ENCODE data around the gene LCT.

The LCT gene

GRCh38 chr2:135783439-135783838 is 53.5 kb downstream of the LCT start:
- no peak overlapping the region for H3K27ac ChIP-seq (ENCODE audit: low read depth in 2 of 2, low read length in 2 of 2)
- H3K9me3 ChIP-seq (ENCODE audit: control insufficient read depth in 2 of 2, low read length in 2 of 2) = no peaks in the 10 kb centered on the region
- H3K36me3 ChIP-seq (ENCODE audit: control insufficient read depth in 2 of 2, insufficient read depth in 2 of 2, low read length in 2 of 2) = peaks cover 62 to 63% of the 10 kb centered on the region in 2 donors
- no peak overlapping the region for H3K4me3 ChIP-seq (ENCODE audit: low read length in 2 of 2)
- H3K4me1 ChIP-seq (ENCODE audit: control insufficient read depth in 2 of 2, insufficient read depth in 2 of 2, low read length in 2 of 2) = no peaks in the 10 kb centered on the region
- no peaks in the 10 kb centered on the region for H3K27me3 ChIP-seq (ENCODE audit: control insufficient read depth in 2 of 2, insufficient read depth in 2 of 2, low read length in 2 of 2)
- no peak overlapping the region for H3K9ac ChIP-seq (ENCODE audit: low read depth in 1 of 2, low read length in 2 of 2)

GRCh38 chr2:135782231-135782630 is 54.8 kb downstream of the LCT start:
- Histone ChIP-seq H3K4me1 (ENCODE audit: control insufficient read depth in 2 of 2, insufficient read depth in 2 of 2, low read length in 2 of 2) (no peaks in the 10 kb centered on the region), H3K9me3 (ENCODE audit: control insufficient read depth in 2 of 2, low read length in 2 of 2) (no peaks in the 10 kb centered on the region), H3K9ac (ENCODE audit: low read depth in 1 of 2, low read length in 2 of 2) (no peak overlapping the region), H3K27me3 (ENCODE audit: control insufficient read depth in 2 of 2, insufficient read depth in 2 of 2, low read length in 2 of 2) (no peaks in the 10 kb centered on the region), H3K36me3 (ENCODE audit: control insufficient read depth in 2 of 2, insufficient read depth in 2 of 2, low read length in 2 of 2) (peaks cover 65 to 68% of the 10 kb centered on the region in 2 donors), H3K27ac (ENCODE audit: low read depth in 2 of 2, low read length in 2 of 2) (no peak overlapping the region), H3K4me3 (ENCODE audit: low read length in 2 of 2) (no peak overlapping the region)

GRCh38 chr2:135776367-135776766 is 60.6 kb downstream of the LCT start:
- H3K4me3 ChIP-seq (ENCODE audit: low read length in 2 of 2) = no peak overlapping the region
- H3K36me3 ChIP-seq (ENCODE audit: control insufficient read depth in 2 of 2, insufficient read depth in 2 of 2, low read length in 2 of 2) = peaks cover 75 to 77% of the 10 kb centered on the region in 2 donors
- H3K27me3 ChIP-seq (ENCODE audit: control insufficient read depth in 2 of 2, insufficient read depth in 2 of 2, low read length in 2 of 2) = no peaks in the 10 kb centered on the region
- no peaks in the 10 kb centered on the region for H3K4me1 ChIP-seq (ENCODE audit: control insufficient read depth in 2 of 2, insufficient read depth in 2 of 2, low read length in 2 of 2)
- H3K9ac ChIP-seq (ENCODE audit: low read depth in 1 of 2, low read length in 2 of 2) = no peak overlapping the region
- no peak overlapping the region for H3K27ac ChIP-seq (ENCODE audit: low read depth in 2 of 2, low read length in 2 of 2)
- no peaks in the 10 kb centered on the region for H3K9me3 ChIP-seq (ENCODE audit: control insufficient read depth in 2 of 2, low read length in 2 of 2)

- H3K4me3 ChIP-seq (ENCODE audit: low read length in 2 of 2) = no peak overlapping the region
- peaks cover 76 to 77% of the 10 kb centered on the region in 2 donors for H3K36me3 ChIP-seq (ENCODE audit: control insufficient read depth in 2 of 2, insufficient read depth in 2 of 2, low read length in 2 of 2)
- no peak overlapping the region for H3K27ac ChIP-seq (ENCODE audit: low read depth in 2 of 2, low read length in 2 of 2)
- no peaks in the 10 kb centered on the region for H3K27me3 ChIP-seq (ENCODE audit: control insufficient read depth in 2 of 2, insufficient read depth in 2 of 2, low read length in 2 of 2)
- no peaks in the 10 kb centered on the region for H3K9me3 ChIP-seq (ENCODE audit: control insufficient read depth in 2 of 2, low read length in 2 of 2)
- H3K4me1 ChIP-seq (ENCODE audit: control insufficient read depth in 2 of 2, insufficient read depth in 2 of 2, low read length in 2 of 2) = no peaks in the 10 kb centered on the region
- no peak overlapping the region for H3K9ac ChIP-seq (ENCODE audit: low read depth in 1 of 2, low read length in 2 of 2)
Observed at GRCh38 chr2:135775420-135775819, 61.6 kb downstream of the LCT start.

GRCh38 chr2:135773917-135774316 is 63.1 kb downstream of the LCT start:
- Histone ChIP-seq H3K36me3 (ENCODE audit: control insufficient read depth in 2 of 2, insufficient read depth in 2 of 2, low read length in 2 of 2) (peaks cover 76 to 78% of the 10 kb centered on the region in 2 donors), H3K27ac (ENCODE audit: low read depth in 2 of 2, low read length in 2 of 2) (no peak overlapping the region), H3K9me3 (ENCODE audit: control insufficient read depth in 2 of 2, low read length in 2 of 2) (no peaks in the 10 kb centered on the region), H3K4me1 (ENCODE audit: control insufficient read depth in 2 of 2, insufficient read depth in 2 of 2, low read length in 2 of 2) (no peaks in the 10 kb centered on the region), H3K4me3 (ENCODE audit: low read length in 2 of 2) (no peak overlapping the region), H3K9ac (ENCODE audit: low read depth in 1 of 2, low read length in 2 of 2) (no peak overlapping the region), H3K27me3 (ENCODE audit: control insufficient read depth in 2 of 2, insufficient read depth in 2 of 2, low read length in 2 of 2) (no peaks in the 10 kb centered on the region)

GRCh38 chr2:135773319-135773718 is 63.7 kb downstream of the LCT start:
- Histone ChIP-seq H3K4me1 (ENCODE audit: control insufficient read depth in 2 of 2, insufficient read depth in 2 of 2, low read length in 2 of 2) (no peaks in the 10 kb centered on the region), H3K36me3 (ENCODE audit: control insufficient read depth in 2 of 2, insufficient read depth in 2 of 2, low read length in 2 of 2) (peaks cover 70 to 74% of the 10 kb centered on the region in 2 donors), H3K9me3 (ENCODE audit: control insufficient read depth in 2 of 2, low read length in 2 of 2) (no peaks in the 10 kb centered on the region), H3K27me3 (ENCODE audit: control insufficient read depth in 2 of 2, insufficient read depth in 2 of 2, low read length in 2 of 2) (no peaks in the 10 kb centered on the region), H3K4me3 (ENCODE audit: low read length in 2 of 2) (no peak overlapping the region), H3K9ac (ENCODE audit: low read depth in 1 of 2, low read length in 2 of 2) (no peak overlapping the region), H3K27ac (ENCODE audit: low read depth in 2 of 2, low read length in 2 of 2) (no peak overlapping the region)

- Histone ChIP-seq H3K27me3 (ENCODE audit: control insufficient read depth in 2 of 2, insufficient read depth in 2 of 2, low read length in 2 of 2) (no peaks in the 10 kb centered on the region), H3K9ac (ENCODE audit: low read depth in 1 of 2, low read length in 2 of 2) (no peak overlapping the region), H3K36me3 (ENCODE audit: control insufficient read depth in 2 of 2, insufficient read depth in 2 of 2, low read length in 2 of 2) (peaks cover 53 to 57% of the 10 kb centered on the region in 2 donors), H3K9me3 (ENCODE audit: control insufficient read depth in 2 of 2, low read length in 2 of 2) (no peaks in the 10 kb centered on the region), H3K27ac (ENCODE audit: low read depth in 2 of 2, low read length in 2 of 2) (no peak overlapping the region), H3K4me3 (ENCODE audit: low read length in 2 of 2) (no peak overlapping the region), H3K4me1 (ENCODE audit: control insufficient read depth in 2 of 2, insufficient read depth in 2 of 2, low read length in 2 of 2) (no peaks in the 10 kb centered on the region)
Observed at GRCh38 chr2:135768863-135769262, 68.1 kb downstream of the LCT start.

- no peaks in the 10 kb centered on the region for H3K4me1 ChIP-seq (ENCODE audit: control insufficient read depth in 2 of 2, insufficient read depth in 2 of 2, low read length in 2 of 2)
- no peaks in the 10 kb centered on the region for H3K9me3 ChIP-seq (ENCODE audit: control insufficient read depth in 2 of 2, low read length in 2 of 2)
- H3K36me3 ChIP-seq (ENCODE audit: control insufficient read depth in 2 of 2, insufficient read depth in 2 of 2, low read length in 2 of 2) = peaks cover 48 to 49% of the 10 kb centered on the region in 2 donors
- H3K9ac ChIP-seq (ENCODE audit: low read depth in 1 of 2, low read length in 2 of 2) = no peak overlapping the region
- H3K27me3 ChIP-seq (ENCODE audit: control insufficient read depth in 2 of 2, insufficient read depth in 2 of 2, low read length in 2 of 2) = no peaks in the 10 kb centered on the region
- H3K27ac ChIP-seq (ENCODE audit: low read depth in 2 of 2, low read length in 2 of 2) = no peak overlapping the region
- H3K4me3 ChIP-seq (ENCODE audit: low read length in 2 of 2) = no peak overlapping the region
Observed at GRCh38 chr2:135762530-135762929, 74.5 kb downstream of the LCT start.

- Histone ChIP-seq H3K4me1 (ENCODE audit: control insufficient read depth in 2 of 2, insufficient read depth in 2 of 2, low read length in 2 of 2) (no peaks in the 10 kb centered on the region), H3K9ac (ENCODE audit: low read depth in 1 of 2, low read length in 2 of 2) (no peak overlapping the region), H3K27me3 (ENCODE audit: control insufficient read depth in 2 of 2, insufficient read depth in 2 of 2, low read length in 2 of 2) (no peaks in the 10 kb centered on the region), H3K4me3 (ENCODE audit: low read length in 2 of 2) (no peak overlapping the region), H3K36me3 (ENCODE audit: control insufficient read depth in 2 of 2, insufficient read depth in 2 of 2, low read length in 2 of 2) (peaks cover 50 to 54% of the 10 kb centered on the region in 2 donors), H3K27ac (ENCODE audit: low read depth in 2 of 2, low read length in 2 of 2) (no peak overlapping the region), H3K9me3 (ENCODE audit: control insufficient read depth in 2 of 2, low read length in 2 of 2) (no peaks in the 10 kb centered on the region)
Observed at GRCh38 chr2:135762022-135762421, 75.0 kb downstream of the LCT start.

GRCh38 chr2:135756692-135757091 is 80.3 kb downstream of the LCT start:
- Histone ChIP-seq H3K4me1 (ENCODE audit: control insufficient read depth in 2 of 2, insufficient read depth in 2 of 2, low read length in 2 of 2) (no peaks in the 10 kb centered on the region), H3K36me3 (ENCODE audit: control insufficient read depth in 2 of 2, insufficient read depth in 2 of 2, low read length in 2 of 2) (peaks cover 58 to 70% of the 10 kb centered on the region in 2 donors), H3K27ac (ENCODE audit: low read depth in 2 of 2, low read length in 2 of 2) (no peak overlapping the region), H3K4me3 (ENCODE audit: low read length in 2 of 2) (no peak overlapping the region), H3K27me3 (ENCODE audit: control insufficient read depth in 2 of 2, insufficient read depth in 2 of 2, low read length in 2 of 2) (no peaks in the 10 kb centered on the region), H3K9ac (ENCODE audit: low read depth in 1 of 2, low read length in 2 of 2) (no peak overlapping the region), H3K9me3 (ENCODE audit: control insufficient read depth in 2 of 2, low read length in 2 of 2) (peaks cover 4 to 7% of the 10 kb centered on the region in 2 donors)

- H3K4me3 ChIP-seq (ENCODE audit: low read length in 2 of 2) = no peak overlapping the region
- no peak overlapping the region for H3K9ac ChIP-seq (ENCODE audit: low read depth in 1 of 2, low read length in 2 of 2)
- no peaks in the 10 kb centered on the region for H3K27me3 ChIP-seq (ENCODE audit: control insufficient read depth in 2 of 2, insufficient read depth in 2 of 2, low read length in 2 of 2)
- H3K36me3 ChIP-seq (ENCODE audit: control insufficient read depth in 2 of 2, insufficient read depth in 2 of 2, low read length in 2 of 2) = peaks cover 52 to 59% of the 10 kb centered on the region in 2 donors
- peaks cover 4 to 7% of the 10 kb centered on the region in 2 donors for H3K9me3 ChIP-seq (ENCODE audit: control insufficient read depth in 2 of 2, low read length in 2 of 2)
- no peak overlapping the region for H3K27ac ChIP-seq (ENCODE audit: low read depth in 2 of 2, low read length in 2 of 2)
- no peaks in the 10 kb centered on the region for H3K4me1 ChIP-seq (ENCODE audit: control insufficient read depth in 2 of 2, insufficient read depth in 2 of 2, low read length in 2 of 2)
Observed at GRCh38 chr2:135755573-135755972, 81.4 kb downstream of the LCT start.
